NCI-H345 treated with DMSO at 0.1 percent for 48 hours (cell line): ENCODE results near the gene PAK1.

Experiments used
- DNase-seq: peaks from one replicate; lab custom pipeline; 2025; ENCODE audit not compliant: unreplicated experiment; lab: John Stamatoyannopoulos, UW

PAK1 gene

DNA sequence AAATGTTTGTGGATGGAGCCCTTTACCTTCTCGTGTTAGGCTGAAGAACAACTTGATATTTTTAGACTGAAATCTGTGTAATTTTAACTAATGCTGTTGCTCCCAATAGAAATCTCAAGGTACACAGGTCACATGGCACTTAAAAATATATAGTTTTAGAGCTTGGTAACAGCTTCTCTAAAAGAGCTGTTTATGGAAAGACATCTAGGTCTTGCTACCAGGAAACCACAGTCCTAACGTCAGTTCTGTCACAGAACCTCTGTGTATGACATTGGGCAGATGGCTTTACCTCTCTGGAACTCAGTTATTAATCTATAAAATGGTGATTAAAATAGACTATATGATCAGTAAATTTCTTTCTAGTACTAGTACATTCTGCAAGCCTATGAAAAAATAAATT, 35.4 kb downstream of the PAK1 start:
- DNase-seq: no peak

GRCh38 chr11:77436969-77437368, 36.9 kb downstream of the PAK1 start:
- no peak for DNase-seq

GRCh38 chr11:77436506-77436905, 37.4 kb downstream of the PAK1 start:
- no peak for DNase-seq

DNA sequence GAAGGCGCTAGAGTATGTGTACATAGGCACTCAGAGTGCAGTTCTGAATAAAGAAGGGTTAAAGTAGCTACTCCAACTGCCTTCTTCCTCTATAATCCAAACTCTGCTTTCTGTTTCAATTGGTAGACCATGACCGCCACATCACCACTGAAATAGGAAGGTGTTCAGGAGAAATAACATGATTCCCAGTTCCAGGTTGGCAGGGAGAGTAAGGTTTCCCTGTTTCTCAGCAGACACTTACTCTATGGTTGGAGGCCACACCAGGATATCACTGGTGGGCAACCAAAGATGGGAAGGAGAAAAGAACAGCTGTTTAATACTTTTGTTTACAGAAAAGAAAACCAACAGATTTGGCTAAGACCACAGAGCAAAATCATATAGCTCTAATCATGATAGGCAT, 37.9 kb downstream of the PAK1 start:
- no peak for DNase-seq

DNA sequence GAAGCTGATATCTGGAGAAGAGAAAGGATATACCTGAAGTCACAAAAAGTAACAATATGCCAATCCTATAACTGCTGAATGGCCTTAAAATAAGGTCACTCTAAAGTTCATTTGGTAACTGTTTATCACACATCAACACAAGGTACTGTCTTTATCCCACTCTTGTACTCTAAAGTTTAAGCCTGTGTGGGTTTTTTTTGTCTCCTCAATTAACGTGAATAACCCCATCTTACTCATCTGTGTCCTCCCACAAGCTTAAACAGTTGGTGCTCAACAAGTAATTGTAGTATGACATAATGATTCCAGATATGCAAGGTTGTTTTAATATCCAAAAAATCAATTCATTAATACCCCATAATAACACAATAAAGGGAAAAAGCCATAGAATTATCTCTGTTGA, 42.1 kb downstream of the PAK1 start:
- DNase-seq: no peak

DNA sequence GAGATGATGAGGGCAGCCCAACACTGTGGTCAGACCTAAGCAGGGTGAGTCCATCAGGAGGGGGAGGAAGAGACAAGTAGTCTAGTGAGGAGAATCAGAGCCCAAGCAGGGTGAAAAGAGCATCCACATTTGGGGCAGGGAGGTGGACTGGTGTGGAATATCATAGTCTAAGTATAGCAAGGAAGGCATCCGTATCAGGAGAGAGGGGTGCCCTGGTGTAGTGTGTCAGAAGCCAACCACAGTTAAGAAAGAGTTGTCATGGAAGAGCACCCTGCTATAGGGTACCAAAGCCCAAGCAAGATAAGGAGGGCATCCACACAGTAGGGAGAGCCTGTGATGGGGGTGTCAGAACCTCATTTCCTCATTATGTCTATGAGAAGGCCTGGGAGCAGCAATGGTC, 45.3 kb downstream of the PAK1 start:
- no peak for DNase-seq

- DNase-seq: no peak
Observed at GRCh38 chr11:77425346-77425745, 48.5 kb downstream of the PAK1 start.

GRCh38 chr11:77424644-77425043, 49.2 kb downstream of the PAK1 start:
- DNase-seq: no peak

GRCh38 chr11:77423624-77424023, 50.3 kb downstream of the PAK1 start:
- DNase-seq: no peak

DNA sequence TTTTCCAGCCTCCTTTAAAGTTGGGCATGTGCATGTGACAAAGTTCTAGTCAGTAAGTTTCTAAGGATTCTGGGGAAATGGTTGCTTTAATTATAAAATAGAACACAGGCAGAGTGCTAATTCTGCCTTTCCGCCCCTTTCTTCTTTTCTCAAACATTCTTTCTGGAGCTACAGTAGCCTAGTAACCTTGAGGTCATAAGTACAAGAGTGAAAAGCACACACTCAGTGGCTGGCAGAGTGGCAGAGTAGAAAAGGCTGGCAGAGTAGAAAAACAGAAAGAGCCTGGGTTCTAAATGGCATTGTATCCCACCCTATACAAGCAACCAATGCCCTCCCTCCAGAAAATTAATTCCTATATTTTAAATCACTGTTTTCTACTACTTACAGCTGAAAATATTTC, 51.2 kb downstream of the PAK1 start:
- DNase-seq: no peak

GRCh38 chr11:77421041-77421723, 52.7 kb downstream of the PAK1 start:
- DNase-seq: no peak

GRCh38 chr11:77418971-77419597, 54.8 kb downstream of the PAK1 start:
- DNase-seq: no peak

GRCh38 chr11:77418155-77418970, 55.5 kb downstream of the PAK1 start:
- no peak for DNase-seq

GRCh38 chr11:77416357-77416756, 57.5 kb downstream of the PAK1 start:
- no peak for DNase-seq

- no peak for DNase-seq
Observed at GRCh38 chr11:77413850-77414460, 59.9 kb downstream of the PAK1 start.

DNA sequence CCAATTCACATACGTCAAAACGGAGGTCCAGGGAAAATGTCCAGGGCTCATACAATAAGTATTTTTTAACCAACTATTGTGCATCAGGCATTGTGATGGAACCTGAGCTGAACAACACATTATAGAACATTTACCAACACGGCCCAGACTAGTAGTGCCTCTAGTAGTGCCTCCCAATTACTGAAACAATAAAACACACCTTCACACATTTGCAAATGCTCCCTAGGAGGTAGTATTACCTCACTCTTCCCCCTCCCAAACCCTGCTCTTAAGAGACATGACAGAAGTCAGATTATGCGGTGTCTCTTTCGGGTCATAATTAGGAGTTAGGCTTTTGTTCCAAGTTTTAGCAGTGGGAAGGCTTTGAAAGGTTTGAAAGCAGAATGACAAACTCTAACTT, 61.1 kb downstream of the PAK1 start:
- no peak for DNase-seq

DNA sequence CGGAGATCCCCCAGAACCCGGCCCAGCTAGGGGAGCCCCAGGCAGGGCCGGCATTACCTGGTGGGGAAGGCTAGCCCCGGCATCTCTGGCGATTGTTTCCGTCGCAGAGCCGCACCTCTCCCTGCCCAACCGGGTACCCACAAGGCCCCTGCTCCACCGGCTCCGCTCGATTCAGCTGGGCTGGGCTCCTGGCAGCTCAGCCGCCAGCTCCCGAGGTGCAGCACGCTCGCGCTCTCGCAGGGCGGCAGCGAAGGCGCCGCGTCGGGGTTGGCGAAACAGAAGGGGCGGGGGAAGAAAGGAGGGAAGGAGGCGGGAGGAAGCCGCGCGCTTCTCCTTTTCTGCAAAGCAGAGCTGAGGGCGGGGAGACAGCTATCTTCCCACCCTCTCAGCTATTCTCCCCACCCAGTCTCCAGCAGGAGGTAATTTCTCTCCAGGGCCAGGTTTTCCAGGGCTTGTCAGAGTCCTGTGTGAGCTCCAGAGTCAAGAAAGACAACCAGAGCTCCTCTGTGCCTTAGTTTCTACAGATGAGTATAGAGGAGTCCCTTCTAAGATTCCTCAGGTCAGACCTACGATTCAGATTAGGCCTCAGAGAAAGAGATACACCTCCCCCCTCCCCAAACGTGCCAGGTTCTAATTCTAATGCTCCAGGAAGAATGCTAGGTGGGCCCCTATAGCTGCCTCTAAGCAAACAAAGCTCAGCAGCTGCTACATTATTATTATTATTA, 62.0 kb downstream of the PAK1 start:
- DNase-seq: no peak

DNA sequence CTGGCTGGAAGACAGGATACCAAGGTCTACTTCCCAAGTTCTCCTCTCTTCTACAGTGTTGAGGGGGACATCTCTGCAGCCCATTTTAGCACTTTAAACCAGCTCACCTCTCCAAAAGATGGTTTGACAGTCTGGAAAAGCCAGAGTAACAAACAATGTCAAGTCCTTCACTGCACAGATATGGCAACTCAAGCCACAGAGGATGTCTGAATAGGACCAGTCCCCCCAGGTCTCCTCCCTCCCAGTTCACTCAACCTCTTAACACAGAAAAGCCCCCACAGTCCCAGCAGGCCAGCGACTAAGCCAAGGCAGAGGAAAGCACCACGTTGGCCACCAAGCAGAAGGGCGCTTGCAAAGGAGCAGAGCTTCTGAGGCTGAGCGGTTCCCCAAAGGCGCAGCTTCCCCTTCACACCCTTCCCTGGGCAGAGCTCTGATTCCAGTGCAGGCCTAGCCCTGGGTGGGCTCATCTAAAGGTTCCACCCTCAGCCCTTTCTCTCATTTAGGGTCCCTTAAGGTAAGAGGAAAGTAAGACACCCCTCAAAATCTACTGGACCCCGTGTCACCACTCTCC, 62.7 kb downstream of the PAK1 start:
- no peak for DNase-seq

- DNase-seq: no peak
Observed at GRCh38 chr11:77410076-77410827, 63.6 kb downstream of the PAK1 start.

DNA sequence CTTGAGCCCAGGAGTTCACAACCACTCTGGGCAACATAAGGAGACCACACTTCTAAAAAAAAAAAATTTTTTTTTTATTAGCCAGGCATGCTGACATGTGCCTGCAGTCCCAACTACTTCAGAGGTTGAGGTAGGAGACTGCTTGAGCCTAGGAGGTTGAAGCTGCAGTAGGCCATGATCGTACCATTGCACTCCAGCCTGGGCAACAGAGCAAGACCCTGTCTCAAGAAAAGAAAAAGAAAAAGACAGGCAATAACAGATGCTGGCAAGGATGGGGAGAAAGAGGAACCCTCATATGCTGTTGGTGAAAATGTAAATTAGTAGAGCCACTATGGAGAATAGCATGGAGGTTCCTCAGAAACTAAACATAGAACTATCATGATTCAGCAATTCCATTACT, 64.8 kb downstream of the PAK1 start:
- DNase-seq: no peak
